Fibroblast of pulmonary artery (primary cell): ENCODE measurements around the gene LIMCH1.

Experiments
- DNase-seq: peaks from one replicate; pipeline ENCODE4 v3.0.0-alpha.2; 2010; ENCODE audit warnings: low read depth
- H3K4me3 ChIP-seq: replicated peaks from 2 replicates; pipeline ENCODE4 v1.5.1; 2011; ENCODE audit warnings: low read depth, mild to moderate bottlenecking, control low read depth, low read length, moderate library complexity
- TF ChIP-seq, protein P1 (sequence below): IDR thresholded peaks from 2 replicates; pipeline ENCODE4 v1.5.1; 2011; ENCODE audit warnings: mild to moderate bottlenecking, control low read depth, low read length, inconsistent platforms; ENCODE audit errors: missing control alignments

LIMCH1 gene

GRCh38 chr4:41580007-41580406 is 42.0 kb downstream of the LIMCH1 start:
- H3K4me3 ChIP-seq: no peak overlapping the region
- no peak for DNase-seq
- TF ChIP-seq, protein P1, sequence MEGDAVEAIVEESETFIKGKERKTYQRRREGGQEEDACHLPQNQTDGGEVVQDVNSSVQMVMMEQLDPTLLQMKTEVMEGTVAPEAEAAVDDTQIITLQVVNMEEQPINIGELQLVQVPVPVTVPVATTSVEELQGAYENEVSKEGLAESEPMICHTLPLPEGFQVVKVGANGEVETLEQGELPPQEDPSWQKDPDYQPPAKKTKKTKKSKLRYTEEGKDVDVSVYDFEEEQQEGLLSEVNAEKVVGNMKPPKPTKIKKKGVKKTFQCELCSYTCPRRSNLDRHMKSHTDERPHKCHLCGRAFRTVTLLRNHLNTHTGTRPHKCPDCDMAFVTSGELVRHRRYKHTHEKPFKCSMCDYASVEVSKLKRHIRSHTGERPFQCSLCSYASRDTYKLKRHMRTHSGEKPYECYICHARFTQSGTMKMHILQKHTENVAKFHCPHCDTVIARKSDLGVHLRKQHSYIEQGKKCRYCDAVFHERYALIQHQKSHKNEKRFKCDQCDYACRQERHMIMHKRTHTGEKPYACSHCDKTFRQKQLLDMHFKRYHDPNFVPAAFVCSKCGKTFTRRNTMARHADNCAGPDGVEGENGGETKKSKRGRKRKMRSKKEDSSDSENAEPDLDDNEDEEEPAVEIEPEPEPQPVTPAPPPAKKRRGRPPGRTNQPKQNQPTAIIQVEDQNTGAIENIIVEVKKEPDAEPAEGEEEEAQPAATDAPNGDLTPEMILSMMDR: no peak

GRCh38 chr4:41586675-41587225 is 48.8 kb downstream of the LIMCH1 start:
- H3K4me3 ChIP-seq: no peak overlapping the region
- TF ChIP-seq, protein P1: no peak
- no peak for DNase-seq

- TF ChIP-seq, protein P1: no peak
- DNase-seq: no peak
- no peak overlapping the region for H3K4me3 ChIP-seq
Measured at GRCh38 chr4:41587286-41587685, 49.3 kb downstream of the LIMCH1 start.

DNA sequence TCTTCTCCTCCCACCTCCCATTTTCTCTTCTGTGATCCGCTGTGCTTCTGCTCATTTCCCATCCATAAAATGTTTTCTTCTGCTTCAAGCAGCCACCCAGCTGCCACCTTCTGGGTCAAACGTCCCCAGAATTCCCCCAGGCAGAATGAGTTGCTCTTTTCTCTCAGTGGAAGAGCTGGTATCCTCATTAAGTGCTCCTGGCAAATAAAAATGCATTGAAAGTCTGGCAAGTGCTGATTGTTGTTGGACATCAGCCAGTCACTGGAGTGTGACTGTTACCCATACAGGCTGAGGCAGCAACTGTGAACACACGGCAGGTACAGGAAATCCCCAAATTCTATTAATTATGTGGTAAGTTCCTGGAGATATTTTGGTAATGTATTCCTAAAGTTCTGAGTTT is 52.6 kb downstream of the LIMCH1 start:
- TF ChIP-seq, protein P1: no peak
- no peak for DNase-seq
- no peak overlapping the region for H3K4me3 ChIP-seq

GRCh38 chr4:41594432-41594831 is 56.5 kb downstream of the LIMCH1 start:
- H3K4me3 ChIP-seq: no peak overlapping the region
- TF ChIP-seq, protein P1: no peak
- no peak for DNase-seq

- no peak for DNase-seq
- no peak overlapping the region for H3K4me3 ChIP-seq
- TF ChIP-seq, protein P1: no peak
Measured at GRCh38 chr4:41597494-41597893, 59.5 kb downstream of the LIMCH1 start.

DNA sequence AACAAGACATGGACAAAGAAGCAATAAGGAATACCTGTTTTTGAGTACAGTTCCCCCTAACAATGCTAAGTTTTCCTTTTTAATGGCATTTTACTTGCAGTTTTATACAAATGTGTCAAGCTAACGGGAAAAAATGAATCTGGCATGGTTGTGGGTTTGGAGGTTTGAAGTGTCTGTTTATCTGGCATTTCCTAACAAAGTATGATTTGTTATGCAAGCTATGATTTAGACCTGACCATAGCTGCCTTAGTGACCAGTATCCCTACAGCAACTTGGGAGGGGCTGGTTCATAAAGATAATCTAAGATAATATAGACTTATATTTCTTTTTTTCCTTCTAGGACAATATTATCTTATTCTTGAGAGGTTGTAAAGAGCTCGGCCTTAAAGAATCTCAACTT is 60.6 kb downstream of the LIMCH1 start:
- no peak for DNase-seq
- no peak overlapping the region for H3K4me3 ChIP-seq
- TF ChIP-seq, protein P1: no peak
